NCI-H1930 (cell line): ENCODE data around the gene SEMA6A.

ENCODE experiments used
- DNase-seq, 2 experiments: peaks; one replicate each; lab custom pipeline; 2025; lab: John Stamatoyannopoulos, UW

Gene SEMA6A

DNA sequence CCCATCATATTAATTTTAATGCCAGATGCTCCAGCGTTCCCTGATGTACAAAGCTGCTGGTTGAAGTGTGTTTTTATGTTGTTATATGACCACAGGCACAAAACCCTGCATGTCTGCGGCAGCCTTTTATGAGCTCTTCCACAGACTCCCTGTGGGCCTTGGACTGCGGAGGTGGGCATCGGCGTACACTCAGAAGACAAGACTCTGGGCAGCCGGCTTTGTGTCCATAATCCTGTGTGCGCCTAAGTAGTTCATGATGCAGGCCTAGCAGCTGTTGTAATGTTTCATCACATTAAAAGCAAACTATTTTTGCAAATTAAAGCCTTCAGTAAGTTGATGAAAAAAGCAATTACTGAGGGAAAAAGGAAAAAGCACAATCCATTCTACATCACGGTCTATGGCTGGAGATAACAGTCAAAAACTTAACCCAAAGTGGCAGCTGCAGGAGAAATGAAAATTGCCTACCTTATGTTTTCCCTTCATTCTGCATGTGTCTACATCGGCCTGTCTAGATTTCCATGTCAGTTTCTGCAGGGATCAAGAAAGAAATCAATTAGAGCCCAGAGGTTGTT, 78.8 kb downstream of the SEMA6A start:
- no peak for DNase-seq

DNA sequence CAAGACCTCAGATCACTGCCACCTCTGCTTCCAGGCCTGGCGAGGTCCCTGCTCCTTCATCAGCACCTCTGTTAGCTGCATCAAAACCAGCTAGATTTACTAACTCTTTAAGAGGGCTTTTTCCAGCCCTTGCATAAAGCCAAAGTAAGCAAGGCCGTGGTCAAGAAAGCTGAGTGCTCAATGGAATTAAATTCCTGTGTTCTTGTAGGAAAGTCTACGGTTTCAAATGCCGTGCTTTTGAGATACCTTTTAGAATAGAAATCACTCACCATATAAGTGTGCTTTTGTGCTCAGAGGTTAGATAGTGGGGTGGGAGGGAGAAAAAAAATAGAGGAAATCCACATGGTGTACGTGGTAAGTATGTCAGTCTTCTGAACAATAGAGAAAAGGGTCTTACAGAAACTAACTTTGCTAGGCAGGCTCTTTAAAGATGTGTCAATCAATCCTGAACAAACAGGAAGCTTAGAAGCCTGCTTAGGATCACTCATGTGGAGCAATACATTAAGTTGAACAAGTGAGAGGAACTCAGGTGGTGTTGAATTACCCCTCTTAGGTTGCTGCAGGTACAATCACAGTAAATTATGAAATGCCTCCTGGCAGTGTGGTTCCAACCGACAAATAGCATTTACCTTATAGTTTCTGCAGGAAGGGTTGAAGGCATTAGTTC, 79.7 kb downstream of the SEMA6A start:
- DNase-seq, result no peak

DNA sequence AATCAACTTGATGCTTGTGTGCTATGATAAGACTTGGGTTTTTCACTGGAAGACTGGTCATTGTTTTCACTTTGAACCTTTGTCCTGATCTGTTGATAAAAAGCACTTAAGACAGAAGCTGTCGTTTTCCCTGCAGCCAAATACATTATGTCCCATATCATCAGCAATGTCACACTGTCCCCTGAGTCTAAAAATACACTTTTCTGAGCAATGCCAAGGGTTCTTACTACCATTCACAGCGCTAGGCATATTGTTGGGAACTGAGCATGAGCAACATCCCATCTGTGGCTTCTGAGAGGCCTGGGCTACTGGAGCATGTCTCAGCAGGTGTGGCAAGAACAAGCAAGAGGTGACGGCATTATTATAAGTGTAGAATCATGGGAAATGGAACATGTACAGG, 81.8 kb downstream of the SEMA6A start:
- no peak for DNase-seq

- no peak for DNase-seq
Measured at GRCh38 chr5:116492016-116492623, 82.5 kb downstream of the SEMA6A start.

- DNase-seq, result no peak
Measured at GRCh38 chr5:116488356-116489041, 86.1 kb downstream of the SEMA6A start.

- no peak for DNase-seq
Measured at GRCh38 chr5:116487045-116487444, 87.6 kb downstream of the SEMA6A start.

DNA sequence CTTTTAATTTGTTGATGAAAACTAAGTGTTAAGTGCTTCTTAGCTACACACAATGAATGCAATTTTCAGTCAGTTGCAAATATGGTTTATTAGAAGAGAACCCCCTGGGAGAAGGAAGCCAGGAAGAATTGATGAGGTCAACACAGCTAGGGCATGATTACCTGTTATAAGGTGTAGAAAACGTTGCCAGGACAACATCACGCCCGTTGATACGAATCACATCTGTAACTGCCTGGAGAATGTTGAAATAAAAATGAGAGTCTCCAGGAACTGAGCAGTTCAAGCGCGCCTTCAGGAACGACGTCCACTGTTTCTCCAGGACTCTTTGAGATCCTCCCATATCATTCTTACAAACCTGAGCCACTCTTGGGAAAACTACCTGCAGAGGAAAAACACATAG, 88.0 kb downstream of the SEMA6A start:
- DNase-seq, result no peak

GRCh38 chr5:116484645-116485044, 90.0 kb downstream of the SEMA6A start:
- DNase-seq, result no peak

DNA sequence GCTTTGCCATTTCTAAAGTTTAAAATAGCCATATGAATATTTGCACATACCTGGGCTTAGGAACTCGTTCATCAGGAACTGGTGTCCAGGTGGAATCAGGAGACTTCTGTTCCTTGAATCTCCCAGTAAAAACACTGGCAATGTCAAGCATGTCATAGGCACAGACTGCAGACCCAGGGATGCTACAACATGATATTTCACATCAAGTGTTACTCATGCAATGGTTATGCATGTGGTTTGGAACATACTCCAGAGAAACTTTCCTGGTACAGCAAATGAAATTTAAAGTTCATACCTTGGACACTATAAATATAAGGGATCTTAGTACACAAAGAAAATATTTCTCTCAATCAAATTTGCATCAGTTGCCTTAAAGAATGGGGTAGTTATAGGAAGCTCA, 92.2 kb downstream of the SEMA6A start:
- DNase-seq, result no peak

DNA sequence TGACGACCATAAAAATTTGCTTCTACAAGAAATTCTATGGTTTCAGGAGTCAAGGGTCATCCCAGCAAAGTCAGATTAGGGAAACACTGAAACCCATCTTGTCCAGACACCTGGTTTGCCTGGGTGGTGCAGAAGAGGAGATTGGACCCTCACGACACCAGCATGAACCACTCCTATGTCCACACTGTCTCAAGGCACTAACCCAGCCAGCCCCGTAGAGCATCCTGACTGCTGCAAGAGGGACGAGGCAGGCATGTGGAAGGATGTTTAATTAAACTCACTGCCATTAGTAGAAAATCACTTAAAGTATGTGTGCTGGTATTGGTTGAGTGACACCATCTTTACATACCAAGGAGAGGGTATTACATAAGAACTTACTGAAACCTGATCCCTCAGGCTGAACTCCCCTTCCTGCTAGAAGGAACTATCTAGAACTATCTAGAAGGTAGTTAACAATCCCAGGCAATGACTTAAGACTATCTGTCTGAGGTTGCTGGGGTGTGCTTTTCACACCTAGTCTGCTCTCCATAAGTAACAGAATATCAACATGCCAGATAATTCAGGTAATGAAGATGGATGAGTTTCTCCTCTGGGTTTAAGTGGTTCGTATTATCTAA, 93.6 kb downstream of the SEMA6A start:
- no peak for DNase-seq

GRCh38 chr5:116479776-116480675, 94.6 kb downstream of the SEMA6A start:
- DNase-seq, result no peak

DNA sequence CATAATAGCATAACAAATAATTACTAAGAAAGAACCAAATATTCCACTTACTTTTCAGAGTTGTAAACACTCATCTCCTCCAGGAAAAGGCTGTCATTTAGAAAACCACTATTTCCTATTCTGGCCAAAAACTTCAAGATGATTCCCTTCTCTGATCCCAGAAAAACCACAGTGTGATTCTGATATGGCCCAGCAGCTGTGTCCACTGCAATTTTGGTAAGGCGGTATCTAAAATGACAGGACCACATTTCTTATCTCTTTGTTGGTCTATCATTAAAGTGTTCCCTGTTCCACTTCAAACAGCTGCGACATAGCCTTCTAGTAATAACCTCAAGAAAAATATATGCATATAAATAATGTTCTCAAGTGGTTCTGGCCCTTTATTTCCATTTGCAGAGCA, 96.1 kb downstream of the SEMA6A start:
- no peak for DNase-seq

DNA sequence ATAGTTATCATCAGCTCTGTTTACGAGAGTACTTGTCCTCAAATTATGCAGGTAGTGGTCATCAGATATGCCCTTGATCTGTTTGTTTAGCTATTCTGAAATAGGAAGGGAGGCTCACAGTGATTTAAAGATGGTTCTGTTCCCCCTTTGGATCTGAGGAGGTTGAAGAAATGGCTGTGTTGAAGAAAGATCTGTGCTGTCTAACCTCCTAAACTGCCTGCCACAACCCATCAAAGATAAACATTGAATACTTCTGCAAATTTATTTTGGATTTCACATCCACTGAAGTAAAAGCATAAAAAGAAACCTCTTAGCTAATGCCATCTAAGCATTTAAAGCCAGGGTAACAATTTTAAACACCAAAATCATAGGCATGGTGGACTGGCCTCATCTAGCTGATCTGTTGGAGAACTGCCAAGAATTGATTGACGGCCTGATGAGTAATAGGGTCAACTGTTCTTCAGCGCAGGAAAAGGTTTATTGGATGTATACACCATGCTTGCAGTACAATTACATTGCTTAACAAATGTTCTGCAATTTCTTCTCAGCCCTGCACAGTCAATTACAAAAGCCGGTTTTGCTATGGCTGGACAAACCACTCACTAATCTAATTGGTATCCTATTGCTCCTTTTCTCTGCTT, 97.6 kb downstream of the SEMA6A start:
- no peak for DNase-seq

DNA sequence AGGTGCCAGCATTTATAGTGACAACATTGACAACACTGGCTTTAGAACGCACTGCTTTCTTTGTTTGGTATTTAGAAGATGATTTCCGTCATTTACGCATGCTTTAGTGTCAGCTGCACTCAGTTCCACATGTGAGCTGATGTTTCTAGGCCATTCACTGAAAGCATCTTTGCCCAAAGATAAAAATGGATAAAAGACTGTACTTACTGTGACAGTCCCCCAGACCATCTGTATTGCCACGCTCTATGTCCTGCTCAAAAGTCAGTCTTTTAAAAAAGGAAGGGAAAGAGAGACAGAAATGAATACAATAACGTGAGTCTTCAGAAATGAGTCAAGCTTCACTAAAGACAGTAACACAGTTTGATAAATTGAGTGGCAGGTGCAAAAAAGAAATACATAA, 99.3 kb downstream of the SEMA6A start:
- DNase-seq, result no peak

GRCh38 chr5:116473706-116474105, 100.9 kb downstream of the SEMA6A start:
- DNase-seq, result no peak

DNA sequence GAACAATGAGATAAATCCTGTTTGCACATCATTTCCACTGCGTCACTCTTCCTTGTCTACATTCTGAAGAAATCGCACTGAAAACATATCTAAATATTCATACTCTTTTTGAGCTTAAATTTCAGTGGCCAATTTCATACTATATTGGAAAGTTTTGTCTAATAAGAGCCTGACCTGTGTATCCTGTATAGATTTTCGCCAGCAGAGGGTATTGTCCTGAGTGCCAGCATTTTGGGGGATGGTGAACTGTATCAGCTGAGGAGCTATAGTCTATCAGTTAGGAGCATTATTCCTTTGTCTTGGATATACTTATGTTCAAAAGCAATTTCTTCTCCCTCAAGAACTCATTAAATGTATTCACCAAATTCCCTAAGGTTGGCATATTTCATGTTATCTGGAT, 102.3 kb downstream of the SEMA6A start:
- no peak for DNase-seq

GRCh38 chr5:116469631-116470030, 105.0 kb downstream of the SEMA6A start:
- no peak for DNase-seq

DNA sequence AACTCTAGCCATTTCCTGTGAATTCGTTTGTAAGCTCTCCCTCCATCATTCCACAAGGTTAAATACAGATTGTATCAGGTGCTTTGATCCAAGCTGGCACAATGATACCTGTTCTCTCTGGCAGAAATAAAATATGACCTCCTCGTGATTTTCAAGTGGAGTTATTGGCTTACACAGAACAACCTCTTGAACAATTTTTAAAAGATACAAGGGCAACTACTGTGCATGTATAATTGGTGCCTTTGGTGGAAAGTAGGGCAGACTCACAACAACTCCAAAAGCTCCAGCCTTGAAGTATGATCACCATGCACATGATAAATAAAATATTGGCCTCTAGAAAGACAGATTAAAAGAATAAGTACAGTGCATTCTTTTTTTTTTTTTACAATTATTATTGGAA, 106.0 kb downstream of the SEMA6A start:
- DNase-seq, result no peak

- no peak for DNase-seq
Measured at GRCh38 chr5:116467465-116467843, 107.2 kb downstream of the SEMA6A start.

- DNase-seq, result no peak
Measured at GRCh38 chr5:116466727-116467464, 107.7 kb downstream of the SEMA6A start.

DNA sequence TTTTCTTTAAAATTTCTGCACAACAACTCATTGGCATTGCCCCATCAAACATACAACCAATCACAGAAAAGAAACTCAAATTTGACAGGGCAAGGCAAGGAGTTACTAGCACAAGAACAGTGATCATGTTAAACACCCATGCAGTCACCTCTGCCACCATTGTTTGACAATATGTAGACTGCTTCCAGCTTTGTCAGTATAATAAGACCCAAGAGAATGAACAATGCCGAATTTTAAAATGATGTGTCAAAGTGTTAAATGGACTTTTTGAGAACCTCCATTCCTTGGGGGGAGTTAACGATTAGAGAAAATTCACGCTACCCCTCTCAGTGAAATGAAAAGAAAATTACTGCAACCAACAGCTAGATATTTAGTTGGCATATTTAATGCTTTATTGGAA, 109.2 kb downstream of the SEMA6A start:
- no peak for DNase-seq
